Activated CD8-positive, alpha-beta T cell treated with anti-CD3 and anti-CD28 coated beads for 36 hours (primary cell): ENCODE results near the gene LILRB3. TPM values are rescaled to one million over a fixed set of nuclear protein-coding genes. Genes with fewer than 3 reads are reported as not detected.

Source experiments
- ATAC-seq: fragments of 200-7000 bp; cut with Tn5 transposase; one replicate; pipeline ENCODE4 v1.10.0; 2021; ENCODE audit warnings: mild to moderate bottlenecking, moderate library complexity
- CTCF ChIA-PET: fragments of 350-600 bp; sonication (Branson Sonifier 250); formaldehyde crosslinking; loops from one replicate; lab custom pipeline; 2021; ENCODE audit warnings: antibody characterized with exemption; lab: Charles Lee
- POLR2A ChIA-PET: fragments of 350-600 bp; sonication (Branson Sonifier 250); formaldehyde crosslinking; loops from one replicate; lab custom pipeline; 2021; ENCODE audit warnings: antibody characterized with exemption; lab: Charles Lee
- DNase-seq: peaks from one replicate; pipeline ENCODE4 v3.0.0-alpha.2; 2020
- H3K27ac Mint-ChIP-seq: one replicate; pipeline ENCODE4 v1.8.0; 2021; ENCODE audit warnings: mild to moderate bottlenecking, mixed read lengths
- H3K27me3 Mint-ChIP-seq: one replicate; pipeline ENCODE4 v1.8.0; 2021; ENCODE audit warnings: mixed read lengths
- H3K36me3 Mint-ChIP-seq: one replicate; pipeline ENCODE4 v1.8.0; 2021; ENCODE audit warnings: low read depth, mixed read lengths
- H3K4me1 Mint-ChIP-seq: one replicate; pipeline ENCODE4 v1.8.0; 2021; ENCODE audit warnings: low read depth, mixed read lengths
- H3K4me3 Mint-ChIP-seq: one replicate; pipeline ENCODE4 v1.8.0; 2021; ENCODE audit warnings: mild to moderate bottlenecking, moderate library complexity, mixed read lengths
- H3K9me3 Mint-ChIP-seq: one replicate; pipeline ENCODE4 v1.8.0; 2021; ENCODE audit warnings: mixed read lengths
- intact Hi-C: fragments of 100-400 bp; cut with micrococcal nuclease; formaldehyde crosslinking; loops from one replicate; pipeline ENCODE4 v1.10.0; 2022
- total RNA-seq, 2 experiments: library from RNA; stranded (reverse); gene quantifications; one replicate each; pipeline ENCODE4 v1.2.3, GENCODE V29; 2021
- TF ChIP-seq, protein P1 (sequence below): fragments of 200-600 bp; IDR thresholded peaks from one replicate; pipeline ENCODE4 v1.8.0; 2022; ENCODE audit warnings: antibody characterized with exemption, mild to moderate bottlenecking

Gene LILRB3
- total RNA-seq, 2 experiments from 2014 or later = not detected

DNA sequence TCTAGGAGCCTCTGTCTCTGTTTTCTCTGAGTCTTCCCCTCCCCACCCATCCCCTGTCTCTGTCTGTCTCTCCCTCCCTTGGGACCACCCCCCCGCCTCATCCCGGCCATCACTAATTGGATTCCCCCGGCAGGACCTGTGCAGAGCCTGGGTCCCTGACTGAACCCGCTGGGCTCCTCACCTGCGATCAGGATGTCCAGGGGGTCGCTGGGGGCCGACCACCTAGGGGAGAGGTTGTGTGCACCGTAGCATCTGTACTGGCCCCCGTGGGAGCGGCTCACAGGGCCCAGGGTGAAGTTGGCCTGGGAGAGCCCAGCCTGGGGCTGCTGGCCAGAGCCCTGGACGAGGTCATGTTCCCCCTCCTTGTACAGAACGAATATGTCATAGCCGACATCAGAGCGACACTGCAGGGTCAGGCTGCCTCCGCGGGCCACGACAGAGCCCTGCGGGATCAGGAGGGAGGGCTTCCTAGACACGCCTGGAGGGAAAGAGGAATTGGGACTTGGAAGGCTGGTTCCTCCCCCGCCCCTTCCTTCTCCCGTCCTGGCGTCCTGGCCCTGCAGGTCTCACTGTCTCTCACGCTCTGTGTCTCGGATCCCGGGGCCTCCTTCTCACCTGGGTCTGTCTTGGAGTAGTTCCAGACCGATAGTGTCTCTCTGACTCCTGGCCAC lies 32.4 kb upstream of the LILRB3 start:
- no peak overlapping the region for H3K4me3 Mint-ChIP-seq
- H3K4me1 Mint-ChIP-seq = no peaks in the 10 kb centered on the region
- intact Hi-C loops = no loop called here
- H3K9me3 Mint-ChIP-seq = no peaks in the 10 kb centered on the region
- no peak overlapping the region for H3K27ac Mint-ChIP-seq
- TF ChIP-seq, protein P1, sequence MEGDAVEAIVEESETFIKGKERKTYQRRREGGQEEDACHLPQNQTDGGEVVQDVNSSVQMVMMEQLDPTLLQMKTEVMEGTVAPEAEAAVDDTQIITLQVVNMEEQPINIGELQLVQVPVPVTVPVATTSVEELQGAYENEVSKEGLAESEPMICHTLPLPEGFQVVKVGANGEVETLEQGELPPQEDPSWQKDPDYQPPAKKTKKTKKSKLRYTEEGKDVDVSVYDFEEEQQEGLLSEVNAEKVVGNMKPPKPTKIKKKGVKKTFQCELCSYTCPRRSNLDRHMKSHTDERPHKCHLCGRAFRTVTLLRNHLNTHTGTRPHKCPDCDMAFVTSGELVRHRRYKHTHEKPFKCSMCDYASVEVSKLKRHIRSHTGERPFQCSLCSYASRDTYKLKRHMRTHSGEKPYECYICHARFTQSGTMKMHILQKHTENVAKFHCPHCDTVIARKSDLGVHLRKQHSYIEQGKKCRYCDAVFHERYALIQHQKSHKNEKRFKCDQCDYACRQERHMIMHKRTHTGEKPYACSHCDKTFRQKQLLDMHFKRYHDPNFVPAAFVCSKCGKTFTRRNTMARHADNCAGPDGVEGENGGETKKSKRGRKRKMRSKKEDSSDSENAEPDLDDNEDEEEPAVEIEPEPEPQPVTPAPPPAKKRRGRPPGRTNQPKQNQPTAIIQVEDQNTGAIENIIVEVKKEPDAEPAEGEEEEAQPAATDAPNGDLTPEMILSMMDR = no peak
- ATAC-seq = no peak
- ChIA-PET POLR2A (no interaction called here), CTCF (no interaction called here)
- H3K36me3 Mint-ChIP-seq = no peaks in the 10 kb centered on the region
- peaks cover 5% of the 10 kb centered on the region for H3K27me3 Mint-ChIP-seq
- DNase-seq = no peak

DNA sequence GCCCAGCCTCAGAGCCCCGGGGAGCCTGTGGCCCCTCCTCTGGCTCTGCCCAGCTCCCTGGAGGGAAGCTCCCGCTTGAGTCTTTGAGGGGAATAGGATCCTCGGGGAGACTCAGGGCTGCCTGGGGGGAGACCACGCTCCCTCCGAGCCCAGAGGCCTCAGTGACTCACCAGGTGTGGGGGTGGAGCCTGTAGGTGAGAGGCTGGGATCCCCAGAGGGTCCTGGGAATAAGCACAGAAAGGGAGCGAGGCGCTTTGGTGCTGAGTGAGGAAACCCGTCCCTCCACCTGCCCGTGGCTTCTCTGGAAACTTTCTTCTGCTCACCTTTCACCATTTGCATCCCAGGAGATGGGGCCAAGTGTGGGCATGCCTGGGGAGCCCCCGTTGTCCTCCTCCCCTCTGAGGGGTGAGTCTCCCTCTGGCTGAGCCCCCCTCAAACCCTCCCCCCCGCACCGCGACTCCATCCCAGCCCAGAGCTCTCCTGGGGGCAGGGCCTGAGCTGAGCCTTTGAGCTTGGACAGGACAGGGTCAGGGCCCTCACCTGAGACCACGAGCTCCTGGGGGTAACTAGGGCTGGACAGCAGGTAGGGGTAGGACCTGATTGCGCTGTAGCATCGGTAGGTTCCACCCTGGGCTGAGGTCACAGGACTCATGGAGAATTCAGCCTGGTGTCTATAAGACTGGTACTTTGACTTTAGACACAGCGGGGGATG lies 31.5 kb upstream of the LILRB3 start:
- intact Hi-C loops = no loop called here
- Mint-ChIP-seq H3K9me3 (no peaks in the 10 kb centered on the region), H3K4me1 (no peaks in the 10 kb centered on the region), H3K27ac (no peak overlapping the region), H3K4me3 (no peak overlapping the region), H3K27me3 (peaks cover 7% of the 10 kb centered on the region), H3K36me3 (no peaks in the 10 kb centered on the region)
- DNase-seq (no peak), ATAC-seq (no peak)
- CTCF ChIA-PET = interaction anchor here (0.9 kb wide), 1 partner anchor 10 kb away, joined by 3 read pairs; no protein-coding TSS in a partner anchor
- POLR2A ChIA-PET = no interaction called here
- TF ChIP-seq, protein P1 = no peak

DNA sequence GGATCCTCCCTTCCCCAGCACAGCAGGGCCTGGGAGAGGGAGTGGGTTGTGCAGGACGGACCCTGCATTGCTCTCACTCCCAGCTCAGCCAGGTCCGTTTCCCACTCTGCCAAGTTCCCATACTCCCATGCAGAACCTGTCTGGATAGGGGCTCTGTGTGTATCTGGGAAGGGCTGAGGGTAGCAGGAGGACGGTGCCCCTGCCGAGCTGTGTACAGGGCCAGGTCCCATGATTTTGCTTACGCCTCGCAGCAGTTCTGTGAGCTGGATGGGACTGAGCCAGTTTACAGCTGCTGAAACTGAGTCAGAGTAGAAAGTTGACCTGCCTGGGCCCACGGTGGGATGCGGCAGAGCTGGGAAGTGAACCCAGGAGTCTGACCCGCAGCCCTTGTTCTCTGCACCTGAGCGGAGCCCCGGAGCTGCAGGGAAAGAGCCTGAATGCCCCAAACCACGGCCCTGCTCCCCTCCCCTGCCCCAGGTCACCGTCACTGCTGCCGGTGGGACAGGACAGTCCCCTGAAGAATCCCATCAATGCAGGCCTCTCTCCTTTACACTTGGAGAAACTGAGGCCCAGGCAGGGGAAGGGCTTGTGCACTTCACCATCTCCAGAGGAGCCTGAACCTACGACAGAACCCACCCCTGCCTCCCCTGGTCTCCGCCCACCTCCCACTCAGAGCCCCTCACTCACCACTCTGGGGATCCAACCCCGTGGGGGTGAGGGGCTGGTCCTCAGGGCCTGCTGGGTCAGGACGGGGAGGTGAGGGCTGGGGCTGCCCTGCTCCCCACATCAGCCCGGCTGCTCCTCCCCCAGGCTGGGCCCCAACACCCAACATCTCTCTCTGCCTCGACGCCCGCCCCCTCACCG lies 30.8 kb upstream of the LILRB3 start:
- Mint-ChIP-seq H3K4me3 (no peak overlapping the region), H3K4me1 (no peaks in the 10 kb centered on the region), H3K27ac (no peak overlapping the region), H3K36me3 (no peaks in the 10 kb centered on the region), H3K9me3 (no peaks in the 10 kb centered on the region), H3K27me3 (peaks cover 7% of the 10 kb centered on the region)
- POLR2A ChIA-PET = no interaction called here
- no peak for DNase-seq
- CTCF ChIA-PET = interaction anchor here (0.9 kb wide), 1 partner anchor 11 kb away, joined by 3 read pairs; no protein-coding TSS in a partner anchor
- intact Hi-C loops = no loop called here
- ATAC-seq = no peak
- TF ChIP-seq, protein P1 = no peak

DNA sequence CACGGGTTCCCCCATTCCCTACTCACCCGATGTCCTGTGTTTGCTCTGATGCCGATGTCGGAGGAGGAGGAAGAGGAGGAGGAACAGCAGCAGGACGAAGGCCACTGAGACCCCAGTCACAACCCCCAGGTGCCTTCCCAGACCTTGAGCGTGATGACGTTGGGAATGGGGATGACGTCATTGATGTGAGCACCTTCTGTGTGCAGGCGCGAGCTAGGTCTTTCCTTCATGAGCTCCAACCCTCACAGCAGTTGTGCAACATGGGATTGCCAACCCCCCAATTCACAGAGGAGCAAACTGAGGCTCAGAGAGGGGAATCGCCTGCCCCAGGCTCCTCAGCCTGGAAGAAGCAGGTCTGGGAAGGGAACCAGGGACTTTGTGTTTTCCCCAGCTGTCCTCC lies 30.0 kb upstream of the LILRB3 start:
- intact Hi-C loops = no loop called here
- TF ChIP-seq, protein P1 = no peak
- no peak overlapping the region for H3K4me3 Mint-ChIP-seq
- no peak overlapping the region for H3K27ac Mint-ChIP-seq
- no peaks in the 10 kb centered on the region for H3K9me3 Mint-ChIP-seq
- H3K27me3 Mint-ChIP-seq = peaks cover 7% of the 10 kb centered on the region
- DNase-seq (no peak), ATAC-seq (no peak)
- POLR2A ChIA-PET = no interaction called here
- CTCF ChIA-PET = no interaction called here
- H3K36me3 Mint-ChIP-seq = no peaks in the 10 kb centered on the region
- peaks cover 5% of the 10 kb centered on the region for H3K4me1 Mint-ChIP-seq
